Neural cell (in vitro differentiated cells): Measurements from ENCODE around the gene CLEC16A.

ENCODE experiments used
- CTCF ChIP-seq: fragments of 450-650 bp; IDR thresholded peaks from 2 replicates; pipeline ENCODE4 v1.5.1; 2014; ENCODE audit warnings: antibody characterized with exemption, mild to moderate bottlenecking, moderate library complexity; ENCODE audit not compliant: poor library complexity, severe bottlenecking
- EP300 ChIP-seq: fragments of 450-650 bp; conservative IDR thresholded peaks from 2 replicates; pipeline ENCODE4 v1.6.1; 2014; ENCODE audit warnings: antibody characterized with exemption, mild to moderate bottlenecking, moderate library complexity; ENCODE audit not compliant: poor library complexity, severe bottlenecking
- EZH2 ChIP-seq: fragments of 200-600, 300-800 bp; shearing (Covaris generic), sonication (generic); IDR thresholded peaks from 2 replicates; pipeline ENCODE4 v1.6.1; 2014; ENCODE audit warnings: antibody characterized with exemption, low read length, borderline replicate concordance, mild to moderate bottlenecking; ENCODE audit not compliant: insufficient read depth, poor library complexity, severe bottlenecking
- POLR2AphosphoS5 ChIP-seq: IDR thresholded peaks from 2 replicates; pipeline ENCODE4 v1.6.1; 2012
- RAD21 ChIP-seq: fragments of 450-650 bp; conservative IDR thresholded peaks from 2 replicates; pipeline ENCODE4 v1.6.1; 2014; ENCODE audit warnings: antibody characterized with exemption, mild to moderate bottlenecking, moderate library complexity
- SMC3 ChIP-seq: fragments of 450-650 bp; conservative IDR thresholded peaks from 2 replicates; pipeline ENCODE4 v1.6.1; 2014; ENCODE audit warnings: antibody characterized with exemption, mild to moderate bottlenecking, moderate library complexity; ENCODE audit not compliant: poor library complexity

- TF ChIP-seq CTCF (no peak), EZH2 (no peak), POLR2AphosphoS5 (no peak), SMC3 (no peak), RAD21 (no peak), EP300 (no peak)
These were observed 189.1 kb downstream of the CLEC16A start for GRCh38 chr16:11133344-11133943.
